Measurements from ENCODE around the gene RIPOR2.

Gene RIPOR2

DNA sequence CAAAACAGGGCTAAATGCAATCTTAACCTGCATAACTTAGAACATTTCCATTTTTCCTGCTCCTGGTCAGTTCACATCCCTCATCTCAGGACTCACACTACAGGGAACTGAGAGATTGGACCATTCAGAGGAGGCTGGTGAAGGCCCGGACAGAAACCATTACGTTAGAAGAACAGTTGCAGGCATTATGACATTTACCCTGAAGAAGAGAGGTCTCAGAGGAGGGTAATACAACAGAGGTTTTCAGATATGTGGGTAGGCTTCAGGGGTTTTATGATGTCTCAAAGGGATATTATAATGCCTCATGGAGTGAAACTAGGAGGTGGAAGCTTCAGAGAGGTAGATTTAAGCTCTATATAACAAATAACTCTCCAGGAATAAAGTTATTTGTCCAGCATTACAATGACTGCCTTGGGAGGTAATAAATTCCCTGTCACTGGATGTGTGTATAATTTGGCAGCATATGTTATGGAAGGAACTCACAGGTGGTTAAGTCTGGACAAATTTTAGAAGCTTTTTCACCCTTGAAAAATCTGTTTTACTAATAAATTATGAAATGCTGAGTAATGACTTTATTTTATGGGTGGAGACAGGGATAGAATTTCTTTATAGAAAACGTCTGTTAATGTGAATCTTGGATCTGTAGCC is 36.7 kb upstream of the RIPOR2 start:
- no peaks in the 10 kb centered on the region for H3K36me3 ChIP-seq (ENCODE audit: control insufficient read depth in 2 of 2, insufficient read depth in 1 of 2, low read length in 2 of 2)
- H3K9me3 ChIP-seq (ENCODE audit: control insufficient read depth, insufficient read depth, low read depth, low read length): no peaks in the 10 kb centered on the region
- no peak overlapping the region for H3K27ac ChIP-seq (ENCODE audit: extremely low read depth, low read depth, low read length)
- ChIA-PET CTCF (interaction anchor here (1.8 kb wide), 2 partner anchors 19 to 38 kb away, joined by 8 to 13 read pairs; no protein-coding TSS in a partner anchor), POLR2A (no interaction called here)
- TF ChIP-seq GLIS1 (tag by site-specific recombination; IDR thresholded peaks at IDR 0.05) (peak; percentile 82), ZBTB17 (tag by site-specific recombination; IDR thresholded peaks at IDR 0.05) (no peak), ZIC2 (tag by site-specific recombination; IDR thresholded peaks at IDR 0.05) (peak; percentile 73)
- TF ChIP-seq, protein P1, sequence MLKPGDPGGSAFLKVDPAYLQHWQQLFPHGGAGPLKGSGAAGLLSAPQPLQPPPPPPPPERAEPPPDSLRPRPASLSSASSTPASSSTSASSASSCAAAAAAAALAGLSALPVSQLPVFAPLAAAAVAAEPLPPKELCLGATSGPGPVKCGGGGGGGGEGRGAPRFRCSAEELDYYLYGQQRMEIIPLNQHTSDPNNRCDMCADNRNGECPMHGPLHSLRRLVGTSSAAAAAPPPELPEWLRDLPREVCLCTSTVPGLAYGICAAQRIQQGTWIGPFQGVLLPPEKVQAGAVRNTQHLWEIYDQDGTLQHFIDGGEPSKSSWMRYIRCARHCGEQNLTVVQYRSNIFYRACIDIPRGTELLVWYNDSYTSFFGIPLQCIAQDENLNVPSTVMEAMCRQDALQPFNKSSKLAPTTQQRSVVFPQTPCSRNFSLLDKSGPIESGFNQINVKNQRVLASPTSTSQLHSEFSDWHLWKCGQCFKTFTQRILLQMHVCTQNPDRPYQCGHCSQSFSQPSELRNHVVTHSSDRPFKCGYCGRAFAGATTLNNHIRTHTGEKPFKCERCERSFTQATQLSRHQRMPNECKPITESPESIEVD (tag by site-specific recombination; IDR thresholded peaks at IDR 0.05): peak; percentile 66
- H3K4me1 ChIP-seq (ENCODE audit: control insufficient read depth, insufficient read depth, low read length): no peaks in the 10 kb centered on the region
- no peak overlapping the region for H3K4me3 ChIP-seq (ENCODE audit: low read depth, low read length)

DNA sequence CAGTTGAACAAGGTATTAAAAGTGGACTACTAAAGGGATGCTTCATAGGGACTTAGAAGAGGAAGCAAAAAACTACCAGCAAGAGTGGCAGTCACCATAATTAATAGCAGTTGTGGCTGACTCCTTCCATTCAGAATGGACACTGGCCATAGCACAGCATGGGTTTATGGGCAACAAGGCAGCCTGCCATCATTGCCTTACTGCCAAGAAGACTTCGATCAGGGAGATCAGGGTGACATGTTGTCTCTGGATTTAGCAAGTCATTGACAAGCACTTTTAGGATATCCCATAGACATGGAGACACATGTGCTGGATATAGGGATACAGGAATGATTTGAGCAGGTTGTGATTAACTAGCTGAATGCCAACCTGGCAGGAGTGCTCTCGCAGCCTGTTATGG is 35.3 kb upstream of the RIPOR2 start:
- POLR2A ChIA-PET: no interaction called here
- H3K36me3 ChIP-seq (ENCODE audit: control insufficient read depth in 2 of 2, insufficient read depth in 1 of 2, low read length in 2 of 2): no peaks in the 10 kb centered on the region
- no peaks in the 10 kb centered on the region for H3K4me1 ChIP-seq (ENCODE audit: control insufficient read depth, insufficient read depth, low read length)
- no peak for TF ChIP-seq ZEB2 (tag by site-specific recombination; IDR thresholded peaks at IDR 0.05)
- no peak for TF ChIP-seq BCL11A (tag by site-specific recombination; IDR thresholded peaks at IDR 0.05; ENCODE audit: low read depth)
- no peak overlapping the region for H3K4me3 ChIP-seq (ENCODE audit: low read depth, low read length)
- H3K27ac ChIP-seq (ENCODE audit: extremely low read depth, low read depth, low read length): no peak overlapping the region
- CTCF ChIA-PET: interaction anchor here (0.9 kb wide), 1 partner anchor 12 kb away, joined by 5 read pairs; no protein-coding TSS in a partner anchor
- no peaks in the 10 kb centered on the region for H3K9me3 ChIP-seq (ENCODE audit: control insufficient read depth, insufficient read depth, low read depth, low read length)

DNA sequence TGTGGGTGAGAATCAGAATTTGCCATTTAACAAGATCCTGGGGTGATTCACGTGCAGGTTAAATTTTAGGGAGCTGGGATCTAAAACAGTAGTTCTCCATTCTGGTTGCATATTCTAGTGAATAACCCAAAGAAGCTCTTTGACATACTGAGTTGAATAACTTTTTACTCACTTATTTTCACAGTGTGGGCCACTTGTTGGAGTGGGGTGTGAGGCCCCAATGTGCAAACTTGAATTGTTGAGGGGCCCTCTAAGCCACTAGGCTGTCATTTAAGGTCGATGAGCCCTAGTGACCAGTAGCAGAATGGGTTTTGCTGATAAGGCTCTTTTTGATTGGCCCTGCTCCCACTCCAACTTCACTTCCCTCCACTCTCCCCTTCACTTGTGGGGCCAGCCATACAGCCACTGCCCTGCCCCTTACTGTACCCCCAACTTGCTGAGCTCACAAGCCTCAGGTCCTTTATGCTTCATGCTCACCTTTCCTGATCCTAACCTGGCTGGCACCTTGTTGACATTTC is 33.6 kb upstream of the RIPOR2 start:
- Histone ChIP-seq H3K9me3 (ENCODE audit: control insufficient read depth, insufficient read depth, low read depth, low read length) (no peaks in the 10 kb centered on the region), H3K4me3 (ENCODE audit: low read depth, low read length) (no peak overlapping the region), H3K27ac (ENCODE audit: extremely low read depth, low read depth, low read length) (no peak overlapping the region), H3K4me1 (ENCODE audit: control insufficient read depth, insufficient read depth, low read length) (no peaks in the 10 kb centered on the region), H3K36me3 (ENCODE audit: control insufficient read depth in 2 of 2, insufficient read depth in 1 of 2, low read length in 2 of 2) (no peaks in the 10 kb centered on the region)
- TF ChIP-seq ZNF132 (tag by site-specific recombination; IDR thresholded peaks at IDR 0.05; ENCODE audit: borderline replicate concordance) (no peak), RBAK (tag by site-specific recombination; IDR thresholded peaks at IDR 0.05) (no peak), MEIS1 (CRISPR knock-in tag; IDR thresholded peaks at IDR 0.05; ENCODE audit: borderline replicate concordance) (no peak), ZNF768 (tag by site-specific recombination; IDR thresholded peaks at IDR 0.05) (no peak), BCL11B (tag by site-specific recombination; IDR thresholded peaks at IDR 0.05; ENCODE audit: low read depth) (no peak), ZFP37 (tag by site-specific recombination; IDR thresholded peaks at IDR 0.05) (no peak), ZNF223 (tag by site-specific recombination; IDR thresholded peaks at IDR 0.05) (no peak), ZNF473 (tag by site-specific recombination; IDR thresholded peaks at IDR 0.05) (no peak), ZNF521 (tag by site-specific recombination; IDR thresholded peaks at IDR 0.05) (no peak), SP2 (tag by site-specific recombination; IDR thresholded peaks at IDR 0.05) (no peak), ZNF302 (tag by site-specific recombination; IDR thresholded peaks at IDR 0.05; ENCODE audit: low read depth) (no peak), ZNF571 (tag by site-specific recombination; IDR thresholded peaks at IDR 0.05) (no peak), ZNF155 (tag by site-specific recombination; IDR thresholded peaks at IDR 0.05) (no peak), GLIS1 (tag by site-specific recombination; IDR thresholded peaks at IDR 0.05) (no peak), TCF7L2 (IDR thresholded peaks at IDR 0.05; ENCODE audit: borderline replicate concordance, low read depth, low read length) (no peak), EGR2 (tag by site-specific recombination; IDR thresholded peaks at IDR 0.05; ENCODE audit: low read depth) (no peak), ZNF133 (tag by site-specific recombination; IDR thresholded peaks at IDR 0.05) (no peak)
- TF ChIP-seq, protein P2, sequence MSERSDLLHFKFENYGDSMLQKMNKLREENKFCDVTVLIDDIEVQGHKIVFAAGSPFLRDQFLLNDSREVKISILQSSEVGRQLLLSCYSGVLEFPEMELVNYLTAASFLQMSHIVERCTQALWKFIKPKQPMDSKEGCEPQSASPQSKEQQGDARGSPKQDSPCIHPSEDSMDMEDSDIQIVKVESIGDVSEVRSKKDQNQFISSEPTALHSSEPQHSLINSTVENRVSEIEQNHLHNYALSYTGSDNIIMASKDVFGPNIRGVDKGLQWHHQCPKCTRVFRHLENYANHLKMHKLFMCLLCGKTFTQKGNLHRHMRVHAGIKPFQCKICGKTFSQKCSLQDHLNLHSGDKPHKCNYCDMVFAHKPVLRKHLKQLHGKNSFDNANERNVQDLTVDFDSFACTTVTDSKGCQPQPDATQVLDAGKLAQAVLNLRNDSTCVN (tag by site-specific recombination; optimal IDR thresholded peaks at IDR 0.05): no peak
- TF ChIP-seq, protein P3, sequence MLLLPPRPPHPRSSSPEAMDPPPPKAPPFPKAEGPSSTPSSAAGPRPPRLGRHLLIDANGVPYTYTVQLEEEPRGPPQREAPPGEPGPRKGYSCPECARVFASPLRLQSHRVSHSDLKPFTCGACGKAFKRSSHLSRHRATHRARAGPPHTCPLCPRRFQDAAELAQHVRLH (tag by site-specific recombination; IDR thresholded peaks at IDR 0.05): no peak
- TF ChIP-seq, protein P4, sequence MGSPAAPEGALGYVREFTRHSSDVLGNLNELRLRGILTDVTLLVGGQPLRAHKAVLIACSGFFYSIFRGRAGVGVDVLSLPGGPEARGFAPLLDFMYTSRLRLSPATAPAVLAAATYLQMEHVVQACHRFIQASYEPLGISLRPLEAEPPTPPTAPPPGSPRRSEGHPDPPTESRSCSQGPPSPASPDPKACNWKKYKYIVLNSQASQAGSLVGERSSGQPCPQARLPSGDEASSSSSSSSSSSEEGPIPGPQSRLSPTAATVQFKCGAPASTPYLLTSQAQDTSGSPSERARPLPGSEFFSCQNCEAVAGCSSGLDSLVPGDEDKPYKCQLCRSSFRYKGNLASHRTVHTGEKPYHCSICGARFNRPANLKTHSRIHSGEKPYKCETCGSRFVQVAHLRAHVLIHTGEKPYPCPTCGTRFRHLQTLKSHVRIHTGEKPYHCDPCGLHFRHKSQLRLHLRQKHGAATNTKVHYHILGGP (tag by site-specific recombination; IDR thresholded peaks at IDR 0.05): no peak
- CTCF ChIA-PET: interaction anchor here (1.3 kb wide), 1 partner anchor 49 kb away, joined by 4 read pairs; no protein-coding TSS in a partner anchor
- POLR2A ChIA-PET: no interaction called here

All from HEK293 (cell line).